Left lung (tissue), 10 donors: Measurements from ENCODE around the gene NUDT22. TPM values are rescaled to one million over a fixed set of nuclear protein-coding genes. Genes with fewer than 3 reads are reported as not detected.

ENCODE experiments used
- ATAC-seq: fragments of 200-7000 bp; cut with Tn5 transposase; one replicate; pipeline ENCODE4 v1.9.1; 2020; ENCODE audit warnings: moderate library complexity
- DNase-seq, 4 donors: peaks; one replicate each; pipeline ENCODE4 v3.0.0-alpha.2; 2013 to 2020
- H3K27ac ChIP-seq, 2 donors: fragments of 200-600 bp; sonication (generic) in 1 of 2; one replicate each; pipeline versions ENCODE4 v1.5.0 to v1.8.0; 2020 to 2021
- H3K27me3 ChIP-seq, 2 donors: fragments of 200-600 bp; sonication (generic) in 1 of 2; one replicate each; pipeline versions ENCODE4 v1.5.0 to v1.8.0; 2020 to 2021
- H3K36me3 ChIP-seq, 2 donors: fragments of 200-600 bp; sonication (generic) in 1 of 2; one replicate each; pipeline versions ENCODE4 v1.5.0 to v1.8.0; 2020 to 2021
- H3K4me1 ChIP-seq, 2 donors: fragments of 200-600 bp; one replicate each; pipeline ENCODE4 v1.8.0; 2021
- H3K4me3 ChIP-seq, 2 donors: fragments of 200-600 bp; sonication (generic) in 1 of 2; one replicate each; pipeline versions ENCODE4 v1.5.0 to v1.8.0; 2020 to 2021; ENCODE audit warnings: mild to moderate bottlenecking in 1 of 2
- H3K9me3 ChIP-seq, 2 donors: fragments of 200-600 bp; sonication (generic) in 1 of 2; one replicate each; pipeline versions ENCODE4 v1.5.0 to v1.8.0; 2020 to 2021
- intact Hi-C, 2 donors: fragments of 100-400 bp; cut with DNase I; formaldehyde crosslinking; loops; one replicate each; pipeline versions ENCODE4 v1.11.2 to v1.14.2; 2022
- polyA plus RNA-seq, 6 donors: library from polyadenylated mRNA; unstranded; fragments of 120-200 nt; gene quantifications; one replicate each; pipeline ENCODE4 v1.2.1, GENCODE V29; 2013; ENCODE audit not compliant: insufficient read length in 6 of 6
- total RNA-seq, 2 donors: library from RNA; stranded (reverse); fragmentation: NEBNext Ultra II Directional; extraction: Animal tissue kit (Norgen Biotek cat#: 25700); gene quantifications; one replicate each; pipeline ENCODE4 v1.2.1, GENCODE V29; 2021
- TF ChIP-seq, protein P1 (sequence below), 2 donors: fragments of 200-600 bp; sonication (generic) in 1 of 2; IDR thresholded peaks; one replicate each; pipeline versions ENCODE4 v1.5.0 to v1.8.0; 2021; ENCODE audit warnings: antibody characterized with exemption in 2 of 2
- donor health status: DM: no; HTN: yes; CAD: no.
- donor health status: DM: no; HTN: no; CAD: no.

NUDT22 gene
- total and polyA plus RNA-seq, 8 donors = 17.1 to 54.3 (median 23.6) TPM

GRCh38 chr11:64249038-64249437, 23.0 kb downstream of the NUDT22 start:
- no peak overlapping the region for H3K4me3 ChIP-seq
- intact Hi-C loops = no loop called here
- no peak overlapping the region for H3K27ac ChIP-seq
- peaks cover 14 to 64% of the 10 kb centered on the region in 2 donors for H3K4me1 ChIP-seq
- H3K9me3 ChIP-seq = no peaks in the 10 kb centered on the region
- H3K27me3 ChIP-seq = no peaks in the 10 kb centered on the region
- TF ChIP-seq, protein P1, sequence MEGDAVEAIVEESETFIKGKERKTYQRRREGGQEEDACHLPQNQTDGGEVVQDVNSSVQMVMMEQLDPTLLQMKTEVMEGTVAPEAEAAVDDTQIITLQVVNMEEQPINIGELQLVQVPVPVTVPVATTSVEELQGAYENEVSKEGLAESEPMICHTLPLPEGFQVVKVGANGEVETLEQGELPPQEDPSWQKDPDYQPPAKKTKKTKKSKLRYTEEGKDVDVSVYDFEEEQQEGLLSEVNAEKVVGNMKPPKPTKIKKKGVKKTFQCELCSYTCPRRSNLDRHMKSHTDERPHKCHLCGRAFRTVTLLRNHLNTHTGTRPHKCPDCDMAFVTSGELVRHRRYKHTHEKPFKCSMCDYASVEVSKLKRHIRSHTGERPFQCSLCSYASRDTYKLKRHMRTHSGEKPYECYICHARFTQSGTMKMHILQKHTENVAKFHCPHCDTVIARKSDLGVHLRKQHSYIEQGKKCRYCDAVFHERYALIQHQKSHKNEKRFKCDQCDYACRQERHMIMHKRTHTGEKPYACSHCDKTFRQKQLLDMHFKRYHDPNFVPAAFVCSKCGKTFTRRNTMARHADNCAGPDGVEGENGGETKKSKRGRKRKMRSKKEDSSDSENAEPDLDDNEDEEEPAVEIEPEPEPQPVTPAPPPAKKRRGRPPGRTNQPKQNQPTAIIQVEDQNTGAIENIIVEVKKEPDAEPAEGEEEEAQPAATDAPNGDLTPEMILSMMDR (IDR thresholded peaks at IDR 0.05) = no peak
- DNase-seq = no peak
- no peak for ATAC-seq
- peaks cover 0 to 4% of the 10 kb centered on the region in 2 donors for H3K36me3 ChIP-seq

DNA sequence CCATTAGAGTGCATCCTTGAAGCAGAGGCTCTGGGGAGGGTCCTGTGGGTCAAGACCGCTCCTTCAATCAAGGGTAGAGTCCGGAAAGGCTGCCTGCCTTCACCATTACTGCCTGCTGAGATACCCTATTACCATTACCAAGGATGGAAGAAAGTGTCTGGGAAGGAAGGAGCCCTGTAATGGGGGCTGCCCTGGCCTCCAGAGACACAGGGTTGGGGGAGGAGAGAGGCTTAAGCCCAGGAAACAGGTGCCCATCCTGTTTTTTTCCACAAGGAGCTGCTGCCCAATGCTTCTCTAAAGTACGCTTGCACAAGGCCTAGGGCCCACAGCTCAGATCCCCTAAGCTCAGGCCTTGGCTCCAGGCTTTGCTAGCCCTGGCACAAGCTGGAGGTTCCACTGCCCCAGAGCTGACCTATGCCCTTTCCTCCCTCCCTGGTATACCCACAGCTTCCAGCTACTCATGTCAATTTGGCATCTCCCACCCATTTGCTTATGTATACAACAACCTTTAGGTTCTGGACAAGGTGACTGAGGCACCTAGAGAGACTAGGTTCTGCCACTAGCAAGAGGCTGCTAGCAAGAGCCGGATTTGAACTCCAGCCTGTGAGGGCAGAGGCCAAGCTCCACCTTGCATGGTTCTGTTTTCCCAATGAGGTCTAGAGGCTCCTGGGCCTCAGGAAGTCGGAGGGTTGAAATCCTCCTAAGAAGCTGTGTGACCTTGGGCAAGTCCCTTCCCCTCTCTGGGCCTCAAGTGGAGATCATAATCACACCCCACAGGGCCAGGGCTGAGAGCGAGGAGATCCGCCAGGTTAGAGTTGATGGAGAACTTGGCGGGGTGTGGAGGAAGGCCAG, 23.7 kb downstream of the NUDT22 start:
- ATAC-seq (no peak), DNase-seq (no peak)
- Histone ChIP-seq H3K9me3 (no peaks in the 10 kb centered on the region), H3K4me3 (no peak overlapping the region), H3K27me3 (no peaks in the 10 kb centered on the region), H3K27ac (no peak overlapping the region), H3K4me1 (peaks cover 14 to 63% of the 10 kb centered on the region in 2 donors), H3K36me3 (peaks cover 0 to 6% of the 10 kb centered on the region in 2 donors)
- intact Hi-C loops = no loop called here
- TF ChIP-seq, protein P1 (IDR thresholded peaks at IDR 0.05) = no peak

DNA sequence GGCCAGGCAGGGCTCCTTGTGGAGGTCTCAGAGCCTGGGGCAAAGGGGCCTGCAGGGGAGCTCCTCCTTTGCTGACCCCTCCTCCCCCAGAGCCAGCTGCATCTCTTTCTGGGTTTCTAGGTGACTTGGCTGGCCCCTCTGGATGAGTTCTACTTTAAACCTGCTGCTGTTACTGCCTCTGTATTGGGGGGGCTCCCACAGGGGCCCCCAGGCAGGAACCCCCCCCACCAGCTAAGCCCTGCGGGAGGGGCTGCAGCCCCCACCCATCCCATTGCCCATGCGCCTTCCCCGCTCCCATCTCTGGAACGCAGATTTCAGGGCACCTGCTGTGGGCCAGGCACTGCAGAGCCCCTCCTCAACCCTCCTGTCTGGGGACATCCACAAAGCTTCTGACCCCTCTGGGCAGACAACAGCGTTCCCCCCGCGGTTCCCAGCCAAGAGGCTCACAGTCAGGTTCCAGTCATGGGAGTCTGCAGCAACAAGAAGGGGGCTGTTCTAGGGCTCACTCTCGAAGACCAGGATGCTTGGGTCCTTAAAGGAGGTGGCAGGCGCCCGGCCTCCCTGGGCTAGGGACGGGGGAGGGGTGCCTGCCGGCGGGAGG, 24.4 kb downstream of the NUDT22 start:
- intact Hi-C loops = no loop called here
- Histone ChIP-seq H3K9me3 (no peaks in the 10 kb centered on the region), H3K27ac (no peak overlapping the region), H3K4me3 (peak overlapping the region; percentile 27 to 87), H3K36me3 (peaks cover 0 to 14% of the 10 kb centered on the region in 2 donors), H3K4me1 (peaks cover 9 to 55% of the 10 kb centered on the region in 2 donors), H3K27me3 (no peaks in the 10 kb centered on the region)
- DNase-seq = peak in 1 of 4 donors; percentile 65
- TF ChIP-seq, protein P1 (IDR thresholded peaks at IDR 0.05) = no peak
- no peak for ATAC-seq

DNA sequence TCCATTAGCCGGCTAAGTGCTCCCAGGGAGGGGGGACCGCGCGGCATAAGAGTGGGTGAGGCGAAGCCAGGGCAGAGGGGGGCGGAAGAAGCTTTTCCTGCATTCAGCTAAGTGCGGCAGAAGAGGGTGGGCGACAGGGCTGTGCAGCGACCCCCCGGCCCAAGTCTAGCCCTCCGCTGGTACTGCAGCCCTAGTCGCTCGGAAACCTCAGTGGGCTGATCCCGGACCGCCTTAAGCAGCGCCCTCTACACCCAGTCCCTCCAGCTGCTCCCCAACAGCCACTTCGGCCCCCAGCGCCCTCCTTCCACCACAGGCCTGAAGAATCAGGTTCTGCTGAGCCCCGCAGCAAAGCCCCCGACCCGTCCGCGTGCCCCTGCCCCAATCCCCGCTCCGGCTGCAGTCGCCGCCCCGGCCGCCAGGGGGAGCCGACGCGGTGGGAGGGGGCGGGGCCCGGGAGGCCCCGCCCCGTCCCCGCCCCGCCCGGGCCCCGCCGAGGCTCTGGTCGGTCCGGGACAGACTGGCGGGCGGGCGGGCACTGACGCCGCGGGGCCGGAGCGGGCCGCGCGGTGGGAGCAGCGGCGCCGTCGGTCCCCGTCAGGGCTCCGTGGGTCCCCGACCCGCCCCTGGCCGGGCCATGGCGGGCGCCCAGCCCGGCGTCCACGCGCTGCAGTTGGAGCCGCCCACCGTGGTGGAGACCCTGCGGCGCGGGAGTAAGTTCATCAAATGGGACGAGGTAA, 25.1 kb downstream of the NUDT22 start, which contains the start of gene PLCB3:
Gene PLCB3, plus strand, starts transcription at position 515 of the 737 bp plus-strand sequence. Its CDS starts 120 bp downstream, at position 635.
- peak within 1 kb of the TSS; percentile 56 to 73 for H3K27ac ChIP-seq
- H3K4me1 ChIP-seq = peaks cover 9 to 49% of the 10 kb centered on the region in 2 donors
- peak within 1 kb of the TSS; percentile 82 to 87 for H3K4me3 ChIP-seq
- no peaks in the 10 kb centered on the region for H3K9me3 ChIP-seq
- intact Hi-C loops = no loop called here
- H3K36me3 ChIP-seq = peaks cover 0 to 20% of the 10 kb centered on the region in 2 donors
- DNase-seq (peak in 3 of 4 donors; percentile 54 to 93 (median 59)), ATAC-seq (peak; percentile 71)
- TF ChIP-seq, protein P1 (IDR thresholded peaks at IDR 0.05) = peak; percentile 79 to 89
- no peaks in the 10 kb centered on the region for H3K27me3 ChIP-seq

DNA sequence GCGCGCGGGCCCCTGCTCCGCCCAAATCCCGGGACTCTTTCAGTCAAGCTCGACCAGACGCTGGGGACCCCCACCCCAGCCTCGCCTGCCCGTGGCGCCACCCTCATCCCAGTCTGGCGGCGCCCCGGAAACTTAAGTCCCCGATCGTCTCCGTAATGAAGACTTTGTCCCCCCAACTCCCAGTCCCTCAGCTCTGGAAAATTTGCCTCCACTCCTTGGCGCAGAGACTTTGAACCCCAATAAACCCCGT, 25.6 kb downstream of the NUDT22 start:
- peak overlapping the region; percentile 56 to 73 for H3K27ac ChIP-seq
- H3K4me3 ChIP-seq = peak overlapping the region; percentile 82 to 87
- H3K4me1 ChIP-seq = peaks cover 9 to 47% of the 10 kb centered on the region in 2 donors
- H3K27me3 ChIP-seq = no peaks in the 10 kb centered on the region
- no peaks in the 10 kb centered on the region for H3K9me3 ChIP-seq
- DNase-seq (no peak), ATAC-seq (no peak)
- intact Hi-C loops = no loop called here
- TF ChIP-seq, protein P1 (IDR thresholded peaks at IDR 0.05) = no peak
- H3K36me3 ChIP-seq = peaks cover 0 to 25% of the 10 kb centered on the region in 2 donors
